ENCODE results near the gene SLC25A29.
A peak's percentile ranks its signal among the peaks of the same experiment; 100 is the strongest.
"Not testable (repeated sequence)": the region's sequence is repeated elsewhere in the genome, so short reads cannot be mapped to it uniquely, and the experiment has no call there.

SLC25A29 gene

DNA sequence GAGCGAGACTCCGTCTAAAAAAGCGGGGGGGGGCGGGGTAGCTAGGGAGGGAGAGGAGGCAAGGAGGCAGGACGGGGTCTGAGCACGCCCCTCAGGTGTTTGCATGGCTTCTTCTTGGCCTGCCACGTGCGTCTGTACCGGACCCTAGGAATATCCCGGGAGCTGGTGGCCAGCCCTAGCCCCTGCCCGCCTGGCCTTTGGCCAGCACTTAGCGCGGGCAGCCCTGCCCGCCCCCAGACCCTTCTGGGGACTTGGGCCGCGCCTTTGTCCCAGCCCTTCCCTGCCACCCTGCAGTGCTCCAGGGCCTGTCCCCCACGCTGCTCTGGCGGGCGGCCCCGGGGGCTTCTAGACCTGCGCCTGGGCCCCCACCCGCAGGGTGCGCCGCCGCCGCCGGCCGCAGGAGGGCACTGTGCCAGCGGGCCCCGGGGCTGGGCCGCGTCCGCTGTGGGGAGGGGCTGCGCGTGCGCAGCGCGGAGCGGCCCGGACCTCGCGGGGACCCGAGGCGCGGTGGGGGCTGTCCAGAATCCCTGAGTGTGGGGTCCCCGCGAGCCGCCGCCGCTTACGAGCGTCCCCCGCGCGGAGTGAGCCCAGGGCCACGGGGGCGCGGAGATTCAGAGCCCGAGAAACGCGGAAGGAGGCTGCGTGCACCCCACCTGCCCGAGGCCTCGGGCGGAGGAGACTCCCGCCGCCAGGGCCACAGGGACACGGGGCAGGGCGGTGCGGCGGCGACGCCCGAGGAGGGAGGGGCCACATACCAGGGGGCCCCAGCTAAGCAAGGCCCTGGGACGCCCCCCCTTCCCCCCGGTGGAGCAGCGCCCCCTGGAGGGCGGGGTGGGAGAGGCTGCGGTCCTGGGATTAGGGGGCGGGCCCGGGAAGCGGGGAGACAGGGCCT, 21.0 kb downstream of the SLC25A29 start:
- peak; percentile 66 for TF ChIP-seq MAX (IDR thresholded peaks at IDR 0.05; ENCODE audit: low read depth, low read length)
- peak; percentile 63 for TF ChIP-seq POLR2A (IDR thresholded peaks at IDR 0.05; ENCODE audit: extremely low read depth, insufficient read length)
- peak; percentile 53 for TF ChIP-seq CTCF (IDR thresholded peaks at IDR 0.05; ENCODE audit: low read depth, low read length)
- peak; percentile 44 for TF ChIP-seq MYC (IDR thresholded peaks at IDR 0.05; ENCODE audit: low read depth, low read length)
- DNase-seq (ENCODE audit: low read depth) = peak; percentile 71
- H3K4me3 ChIP-seq (ENCODE audit: low read depth, low read length) = peak overlapping the region; percentile 42

GRCh38 chr14:100283984-100284881, 22.0 kb downstream of the SLC25A29 start:
- TF ChIP-seq MYC (IDR thresholded peaks at IDR 0.05; ENCODE audit: low read depth, low read length) = no peak
- TF ChIP-seq CTCF (IDR thresholded peaks at IDR 0.05; ENCODE audit: low read depth, low read length) = no peak
- H3K4me3 ChIP-seq (ENCODE audit: low read depth, low read length) = no peak overlapping the region
- DNase-seq (ENCODE audit: low read depth) = no peak

GRCh38 chr14:100283436-100283835, 22.8 kb downstream of the SLC25A29 start:
- H3K4me3 ChIP-seq (ENCODE audit: low read depth, low read length); DNase-seq (ENCODE audit: low read depth): not testable (repeated sequence)

GRCh38 chr14:100282766-100283419, 23.4 kb downstream of the SLC25A29 start:
- no peak for DNase-seq (ENCODE audit: low read depth)
- H3K4me3 ChIP-seq (ENCODE audit: low read depth, low read length) = no peak overlapping the region
- TF ChIP-seq POLR2A (IDR thresholded peaks at IDR 0.05; ENCODE audit: extremely low read depth, insufficient read length) (no peak), CTCF (IDR thresholded peaks at IDR 0.05; ENCODE audit: low read depth, low read length) (no peak), MYC (IDR thresholded peaks at IDR 0.05; ENCODE audit: low read depth, low read length) (no peak), MAX (IDR thresholded peaks at IDR 0.05; ENCODE audit: low read depth, low read length) (no peak)

- DNase-seq (ENCODE audit: low read depth) = no peak
- no peak for TF ChIP-seq MYC (IDR thresholded peaks at IDR 0.05; ENCODE audit: low read depth, low read length)
- no peak for TF ChIP-seq POLR2A (IDR thresholded peaks at IDR 0.05; ENCODE audit: extremely low read depth, insufficient read length)
- TF ChIP-seq CTCF (IDR thresholded peaks at IDR 0.05; ENCODE audit: low read depth, low read length) = no peak
- H3K4me3 ChIP-seq (ENCODE audit: low read depth, low read length) = no peak overlapping the region
Observed at GRCh38 chr14:100282083-100282350, 24.2 kb downstream of the SLC25A29 start.

DNA sequence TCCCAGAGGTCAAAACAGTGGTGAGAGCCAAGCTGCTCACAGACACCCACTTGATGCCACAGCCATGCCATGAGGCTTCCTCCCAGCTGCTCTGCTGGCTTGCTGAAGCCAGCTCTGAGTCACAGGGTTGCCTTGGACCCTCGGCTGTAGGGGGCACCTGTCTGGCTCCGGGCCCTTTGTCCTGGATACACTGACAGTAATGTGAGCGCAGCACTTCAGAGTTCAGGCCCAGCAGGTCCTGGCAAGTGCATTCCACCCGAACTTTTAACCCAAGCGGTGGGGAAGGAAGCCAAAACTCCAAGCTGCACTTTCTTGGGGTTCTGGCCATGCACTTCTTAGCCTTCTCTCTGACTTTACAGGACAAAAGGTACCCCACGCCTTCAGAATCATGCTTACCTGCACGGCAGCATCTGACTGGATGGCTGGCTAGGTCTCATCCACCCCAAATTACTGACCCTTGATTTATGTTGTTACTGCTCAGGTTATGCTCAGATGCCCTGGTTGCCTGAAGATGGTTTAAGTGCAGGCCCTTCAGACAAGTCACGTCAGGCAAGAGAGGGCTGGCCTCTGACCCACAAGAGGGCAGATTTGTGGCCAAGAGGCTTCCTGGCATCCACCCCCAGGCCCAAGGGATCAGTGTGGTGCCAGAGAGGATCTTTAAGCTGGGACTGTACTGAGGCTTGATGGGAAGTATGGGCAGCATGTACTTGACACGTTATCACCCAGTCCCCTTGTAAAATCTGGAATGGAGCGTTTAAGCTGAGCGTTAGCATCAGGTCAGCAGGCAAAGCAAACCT, 24.8 kb downstream of the SLC25A29 start:
- DNase-seq (ENCODE audit: low read depth) = no peak
- no peak overlapping the region for H3K4me3 ChIP-seq (ENCODE audit: low read depth, low read length)
- TF ChIP-seq MYC (IDR thresholded peaks at IDR 0.05; ENCODE audit: low read depth, low read length) (no peak), MAX (IDR thresholded peaks at IDR 0.05; ENCODE audit: low read depth, low read length) (no peak), POLR2A (IDR thresholded peaks at IDR 0.05; ENCODE audit: extremely low read depth, insufficient read length) (no peak), CTCF (IDR thresholded peaks at IDR 0.05; ENCODE audit: low read depth, low read length) (no peak)
